AML-193 (cell line): ENCODE data around the gene ARHGEF19.
"Not testable (repeated sequence)": the region's sequence is repeated elsewhere in the genome, so short reads cannot be mapped to it uniquely, and the experiment has no call there.

Experiments used
- DNase-seq, 2 experiments: peaks; one replicate each; lab custom pipeline; 2025; lab: John Stamatoyannopoulos, UW

Gene ARHGEF19

GRCh38 chr1:16212251-16212961 lies at the start of gene ARHGEF19:
TSS of gene ARHGEF19 (minus strand) at chr1:16212652. CDS start at chr1:16209054, 3,598 bp downstream.
- DNase-seq: no peak

DNA sequence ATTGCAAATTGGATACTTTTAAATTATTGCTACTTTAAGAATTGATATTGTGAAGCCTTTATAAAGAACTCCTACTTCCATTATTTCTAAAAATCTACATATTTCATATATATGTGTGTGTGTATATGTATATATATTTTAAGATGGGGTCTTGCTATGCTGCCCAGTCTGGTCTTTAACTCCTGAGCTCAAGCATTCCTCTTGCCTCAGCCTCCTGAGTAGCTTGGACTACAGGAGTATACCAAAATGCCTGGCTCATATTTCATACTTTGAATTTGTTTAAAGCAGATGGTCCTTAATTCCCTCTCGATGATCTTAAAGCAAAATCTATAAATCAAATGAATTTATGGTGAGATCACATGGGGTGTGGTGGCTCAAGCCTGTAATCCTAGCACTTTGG lies 49.6 kb upstream of the ARHGEF19 start:
- DNase-seq: no peak

- DNase-seq: no peak
Measured at GRCh38 chr1:16260814-16261213, 48.4 kb upstream of the ARHGEF19 start.

- no peak for DNase-seq
Measured at GRCh38 chr1:16258591-16259135, 46.2 kb upstream of the ARHGEF19 start.

DNA sequence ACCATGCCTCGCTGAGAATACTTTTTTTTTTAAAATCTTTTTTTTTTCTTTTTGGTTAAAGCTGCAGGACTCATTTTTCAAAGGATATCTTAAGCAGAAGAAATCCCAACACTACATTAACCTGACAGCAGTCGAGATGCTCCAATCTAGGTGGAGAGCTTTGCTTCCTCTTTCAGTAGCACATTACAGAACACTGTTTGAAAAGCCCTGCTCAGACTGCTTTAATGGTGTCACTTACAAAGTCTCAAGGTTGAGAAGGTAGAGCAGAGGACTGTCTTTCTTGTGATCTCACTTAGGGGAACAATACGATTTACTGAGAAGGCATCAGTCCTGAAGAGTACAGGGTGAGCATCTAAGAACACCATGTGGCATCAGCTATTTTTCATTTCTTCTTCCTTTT lies 45.5 kb upstream of the ARHGEF19 start:
- no peak for DNase-seq

DNA sequence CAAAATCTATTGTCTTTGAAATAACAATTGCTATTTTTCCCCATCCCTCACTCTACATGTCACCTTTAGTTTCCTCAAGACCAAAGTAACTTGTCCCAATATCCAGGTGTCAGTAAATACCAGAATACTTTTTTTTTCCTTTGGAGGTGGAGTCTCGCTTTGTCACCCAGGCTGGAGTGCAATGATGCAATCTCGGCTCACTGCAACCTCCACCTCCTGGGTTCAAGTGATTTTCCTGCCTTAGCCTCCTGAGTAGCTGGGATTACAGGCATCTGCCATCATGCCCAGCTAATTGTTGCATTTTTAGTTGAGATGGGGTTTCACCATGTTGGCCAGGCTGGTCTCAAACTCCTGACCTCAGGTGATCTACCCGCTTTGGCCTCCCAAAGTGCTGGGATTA lies 45.1 kb upstream of the ARHGEF19 start:
- not testable (repeated sequence) for DNase-seq

DNA sequence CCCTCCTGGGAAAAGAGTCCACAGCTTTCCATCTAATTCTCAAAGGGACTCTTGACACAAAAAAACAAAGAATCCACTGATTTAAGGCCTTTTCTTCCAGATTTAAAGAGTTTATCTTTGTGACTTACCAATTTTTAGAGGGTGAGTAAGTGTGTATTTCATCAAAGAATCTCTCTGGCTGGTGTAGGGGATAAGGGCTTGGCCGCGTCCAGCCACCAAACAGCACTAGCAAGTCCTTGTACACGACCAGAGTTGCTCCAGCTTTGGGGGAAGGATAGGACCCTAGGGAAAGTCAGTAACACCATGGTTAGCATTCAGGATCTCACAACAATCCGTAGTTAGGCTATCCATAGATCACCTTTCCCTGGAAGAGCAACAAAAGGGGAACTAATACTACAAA lies 44.0 kb upstream of the ARHGEF19 start:
- DNase-seq: no peak

DNA sequence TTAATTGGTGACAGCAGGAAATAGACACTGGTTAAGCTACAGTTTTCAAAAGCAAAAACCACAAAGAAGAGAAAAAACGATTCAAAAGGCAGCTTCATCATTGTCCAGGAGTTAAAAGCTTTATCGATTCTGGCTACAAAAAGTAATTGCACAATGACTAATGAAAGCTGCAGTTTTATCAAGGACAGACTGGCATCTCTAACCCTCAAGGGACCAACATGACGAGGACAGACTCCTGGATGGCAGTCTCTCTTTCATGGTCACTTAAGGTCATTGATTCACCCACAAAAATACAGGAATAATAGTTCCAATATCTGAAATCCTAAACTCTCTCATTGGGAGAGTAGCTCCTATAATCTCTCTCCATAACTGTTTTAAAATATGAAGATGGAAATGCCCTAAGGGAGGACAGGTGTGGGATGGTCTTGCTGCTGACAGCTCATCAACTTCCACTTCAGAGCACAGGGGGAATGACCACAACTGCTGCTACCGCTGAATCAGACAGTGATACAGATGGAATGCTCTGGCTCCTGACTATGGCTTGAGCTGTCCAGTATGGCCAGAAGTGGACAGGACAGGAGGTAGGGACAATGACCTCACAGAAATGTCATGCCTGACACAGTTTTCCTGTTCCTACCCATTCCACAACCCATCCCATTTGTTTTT lies 41.9 kb upstream of the ARHGEF19 start:
- no peak for DNase-seq

GRCh38 chr1:16253332-16253922 lies 41.0 kb upstream of the ARHGEF19 start:
- no peak for DNase-seq

DNA sequence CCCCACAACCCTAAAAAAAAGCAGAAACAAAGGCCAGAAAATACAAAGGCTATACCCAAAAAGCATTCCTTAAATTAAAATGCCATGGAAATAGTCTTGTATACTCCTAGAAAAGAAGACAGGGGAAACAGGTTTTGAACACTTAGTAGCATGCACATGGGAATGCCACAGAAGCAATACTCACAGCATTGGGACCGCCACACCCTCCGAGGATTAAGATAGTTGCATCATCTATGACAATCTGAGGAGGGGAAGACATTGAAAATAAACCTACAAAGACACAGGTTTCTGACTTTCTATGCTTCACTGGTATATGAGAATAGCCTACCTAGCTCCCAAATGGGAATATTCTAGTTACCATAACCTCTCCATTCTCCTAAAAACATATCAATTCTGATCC lies 40.5 kb upstream of the ARHGEF19 start:
- no peak for DNase-seq

- no peak for DNase-seq
Measured at GRCh38 chr1:16251381-16251780, 38.9 kb upstream of the ARHGEF19 start.

DNA sequence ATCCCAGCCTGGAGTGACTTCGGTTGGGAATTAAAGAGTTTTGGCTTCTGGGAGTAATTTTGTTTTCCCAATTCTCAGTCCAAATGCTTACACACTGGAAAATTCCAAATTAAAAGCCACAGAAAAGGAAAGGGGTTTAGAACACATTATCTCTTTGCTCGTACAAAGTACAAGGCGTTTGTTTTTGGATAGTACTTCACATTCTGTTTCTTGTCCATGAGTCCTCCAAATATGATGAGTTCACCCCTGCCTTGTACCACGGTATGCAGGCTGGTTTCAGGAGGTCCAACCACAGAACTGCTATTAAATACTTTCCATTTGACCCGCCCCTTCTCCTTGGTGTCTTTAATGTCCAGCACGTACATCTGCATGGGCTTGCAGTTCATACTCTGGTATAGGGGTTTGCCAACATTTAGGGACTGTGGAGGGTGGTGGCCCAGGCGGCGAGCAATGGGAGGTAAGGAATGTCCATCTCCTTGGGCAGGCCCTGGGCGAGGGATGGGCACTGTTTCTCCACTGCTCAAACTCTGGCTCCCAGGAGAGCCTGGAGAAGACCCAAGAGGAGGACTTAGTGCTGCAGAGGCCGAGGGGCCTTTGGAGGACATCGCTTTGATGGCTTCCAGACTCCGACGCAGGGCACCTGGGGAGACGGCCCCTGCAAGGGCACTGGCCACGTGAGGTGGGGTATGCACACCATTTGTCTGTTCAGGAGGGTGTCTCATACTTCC lies 38.2 kb upstream of the ARHGEF19 start:
- no peak for DNase-seq

- peak in 1 of 2 experiments; percentile 19 for DNase-seq
Measured at GRCh38 chr1:16249596-16250241, 37.3 kb upstream of the ARHGEF19 start.

GRCh38 chr1:16248603-16249516 lies 36.4 kb upstream of the ARHGEF19 start:
- DNase-seq: no peak

- DNase-seq: no peak
Measured at GRCh38 chr1:16248007-16248436, 35.6 kb upstream of the ARHGEF19 start.

GRCh38 chr1:16247441-16247840 lies 35.0 kb upstream of the ARHGEF19 start:
- DNase-seq: no peak

- no peak for DNase-seq
Measured at GRCh38 chr1:16246961-16247360, 34.5 kb upstream of the ARHGEF19 start.

DNA sequence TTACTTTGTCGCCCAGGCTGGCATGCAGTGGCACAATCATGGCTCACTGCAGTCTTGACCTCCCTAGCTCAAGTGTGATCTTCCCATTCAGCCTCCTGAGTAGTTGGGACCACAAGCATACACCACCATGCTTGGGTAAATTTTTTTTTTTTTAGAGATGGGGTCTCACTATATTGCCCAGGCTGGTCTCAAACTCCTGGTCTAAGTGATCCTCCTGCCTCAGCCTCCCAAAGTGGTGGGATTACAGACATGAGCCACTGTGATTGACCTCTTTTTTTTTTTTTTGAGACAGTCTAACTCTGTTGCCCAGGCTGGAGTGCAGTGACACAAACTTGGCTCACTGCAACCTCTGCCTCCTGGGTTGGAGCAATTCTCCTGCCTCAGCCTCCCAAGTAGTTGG lies 33.8 kb upstream of the ARHGEF19 start:
- DNase-seq: not testable (repeated sequence)

- no peak for DNase-seq
Measured at GRCh38 chr1:16245476-16246196, 33.2 kb upstream of the ARHGEF19 start.
